IPS-20b (cell line): ENCODE measurements around the gene MAP3K19.
"Not testable (repeated sequence)": the region's sequence is repeated elsewhere in the genome, so short reads cannot be mapped to it uniquely, and the experiment has no call there.

Experiments
- H3K27ac ChIP-seq: one replicate; pipeline ENCODE4 v1.5.1; 2013; ENCODE audit warnings: low read length
- H3K27me3 ChIP-seq: 2 replicates; pipeline ENCODE4 v1.6.1; 2013; ENCODE audit warnings: mild to moderate bottlenecking, low read length, inconsistent platforms; ENCODE audit not compliant: insufficient read depth
- H3K36me3 ChIP-seq: 2 replicates; pipeline ENCODE4 v1.6.1; 2013; ENCODE audit warnings: low read depth, mild to moderate bottlenecking, inconsistent platforms, low read length, moderate library complexity; ENCODE audit not compliant: insufficient read depth
- H3K4me1 ChIP-seq: 2 replicates; pipeline ENCODE4 v1.6.1; 2013; ENCODE audit warnings: mild to moderate bottlenecking, control low read depth, inconsistent platforms, low read length, moderate library complexity; ENCODE audit not compliant: insufficient read depth
- H3K4me3 ChIP-seq: 2 replicates; pipeline ENCODE4 v1.5.1; 2013; ENCODE audit warnings: mild to moderate bottlenecking, low read length, inconsistent platforms
- H3K9ac ChIP-seq: 2 replicates; pipeline ENCODE4 v1.6.1; 2013; ENCODE audit warnings: low read depth, mild to moderate bottlenecking, inconsistent platforms, low read length, moderate library complexity
- H3K9me3 ChIP-seq: 2 replicates; pipeline ENCODE4 v1.6.1; 2013; ENCODE audit warnings: mild to moderate bottlenecking, low read depth, low read length, inconsistent platforms; ENCODE audit not compliant: insufficient read depth

The MAP3K19 gene

GRCh38 chr2:135048122-135048521 is 875 bp upstream of the MAP3K19 start:
- Histone ChIP-seq H3K4me3 (no peak overlapping the region), H3K36me3 (no peaks in the 10 kb centered on the region), H3K27ac (no peak overlapping the region), H3K9me3 (no peaks in the 10 kb centered on the region), H3K4me1 (peaks cover under 1% of the 10 kb centered on the region; the same call in 1 of the 2 replicates), H3K27me3 (no peaks in the 10 kb centered on the region), H3K9ac (no peak overlapping the region)

DNA sequence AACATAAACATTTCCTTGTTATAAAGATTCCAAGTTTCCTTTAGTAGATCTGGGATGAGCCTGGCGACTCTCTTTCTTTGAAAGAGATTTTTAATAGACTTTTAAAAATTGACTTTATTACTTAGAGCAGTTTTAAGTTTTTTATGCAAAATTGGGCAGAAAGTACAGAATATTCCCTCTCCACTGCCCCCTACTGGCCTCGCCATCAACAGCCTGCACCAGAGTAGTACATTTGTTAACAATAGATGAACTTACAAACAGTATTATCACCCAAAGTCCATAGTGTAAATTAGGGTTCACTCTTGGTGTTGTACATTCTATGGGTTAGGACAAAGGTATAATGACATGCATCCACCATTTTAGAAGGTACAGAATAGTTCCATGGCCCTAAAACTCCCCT is 3.9 kb downstream of the MAP3K19 start:
- Histone ChIP-seq H3K9me3 (no peaks in the 10 kb centered on the region), H3K4me3 (no peak overlapping the region), H3K4me1 (no peaks in the 10 kb centered on the region), H3K36me3 (no peaks in the 10 kb centered on the region), H3K27me3 (no peaks in the 10 kb centered on the region), H3K27ac (no peak overlapping the region), H3K9ac (no peak overlapping the region)

GRCh38 chr2:135037831-135038230 is 9.4 kb downstream of the MAP3K19 start:
- Histone ChIP-seq H3K9ac (no peak overlapping the region), H3K4me1 (no peaks in the 10 kb centered on the region), H3K9me3 (no peaks in the 10 kb centered on the region), H3K27ac (no peak overlapping the region), H3K27me3 (no peaks in the 10 kb centered on the region), H3K36me3 (no peaks in the 10 kb centered on the region), H3K4me3 (no peak overlapping the region)

DNA sequence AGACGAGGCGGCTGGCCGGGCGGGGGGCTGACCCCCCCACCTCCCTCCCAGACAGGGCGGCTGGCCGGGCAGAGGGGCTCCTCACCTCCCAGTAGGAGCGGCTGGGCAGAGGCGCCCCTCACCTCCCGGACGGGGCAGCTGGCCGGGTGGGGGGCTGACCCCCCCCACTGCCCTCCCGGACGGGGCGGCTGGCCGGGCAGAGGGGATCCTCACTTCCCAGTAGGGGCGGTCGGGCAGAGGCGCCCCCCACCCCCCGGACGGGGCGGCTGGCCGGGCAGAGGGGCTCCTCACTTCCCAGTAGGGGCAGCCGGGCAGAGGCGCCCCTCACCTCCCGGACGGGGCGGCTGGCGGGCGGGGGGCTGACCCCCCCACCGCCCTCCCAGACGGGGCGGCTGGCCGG is 14.0 kb downstream of the MAP3K19 start:
- not testable (repeated sequence) for H3K4me1 ChIP-seq, H3K4me3 ChIP-seq, H3K36me3 ChIP-seq, H3K27ac ChIP-seq, H3K9ac ChIP-seq, H3K9me3 ChIP-seq, H3K27me3 ChIP-seq

DNA sequence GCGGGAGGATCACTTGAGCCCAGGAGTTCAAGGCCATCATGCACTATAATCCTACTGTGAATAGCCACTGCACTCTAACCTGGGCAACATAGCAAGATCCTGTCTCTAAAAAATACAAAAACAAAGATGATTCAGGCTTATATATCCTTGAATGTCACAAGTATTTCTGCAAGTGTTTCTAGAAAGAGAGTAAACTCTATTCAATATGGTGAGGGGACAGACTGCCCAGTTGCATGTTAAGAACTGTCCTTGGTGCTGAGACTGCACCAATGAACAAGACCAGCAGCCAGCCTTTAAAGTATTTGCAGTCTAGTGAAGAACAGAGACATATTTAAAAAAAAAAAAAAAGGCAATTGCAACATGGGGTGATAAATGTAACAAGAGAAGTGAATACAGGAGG is 16.4 kb downstream of the MAP3K19 start:
- Histone ChIP-seq H3K27ac (no peak overlapping the region), H3K36me3 (no peaks in the 10 kb centered on the region), H3K9me3 (no peaks in the 10 kb centered on the region), H3K4me1 (no peaks in the 10 kb centered on the region), H3K4me3 (no peak overlapping the region), H3K9ac (no peak overlapping the region), H3K27me3 (no peaks in the 10 kb centered on the region)

DNA sequence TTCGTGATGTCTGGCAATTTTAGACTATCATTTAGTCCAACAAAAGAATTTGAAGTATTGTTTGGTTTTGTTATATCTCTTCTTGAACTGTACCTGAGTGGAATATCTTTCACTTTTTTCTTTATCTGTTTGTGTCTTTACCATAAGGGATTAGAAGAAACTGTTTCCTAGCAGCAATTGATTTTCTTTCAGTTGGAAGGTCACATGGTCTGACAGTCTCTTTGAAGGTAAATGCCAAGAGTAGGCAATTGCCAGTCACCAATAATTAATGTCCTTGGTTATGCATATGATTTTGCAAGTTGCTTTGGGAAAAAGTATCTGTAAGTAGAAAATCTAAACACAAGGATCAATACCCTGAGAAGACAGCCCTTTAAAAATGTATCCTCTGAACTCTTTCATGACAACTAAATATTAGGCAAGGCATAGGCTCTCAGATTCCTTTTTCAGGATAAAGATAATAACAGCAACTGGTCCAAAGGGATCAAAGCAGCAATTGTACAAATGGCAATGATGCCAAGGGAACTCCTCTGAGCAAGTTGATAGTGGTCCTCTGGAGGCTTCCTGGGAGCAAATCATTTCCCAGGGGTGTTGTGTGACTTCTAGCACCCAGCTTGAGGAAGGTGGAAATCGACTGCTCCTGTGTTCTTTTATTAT is 17.6 kb downstream of the MAP3K19 start:
- Histone ChIP-seq H3K27me3 (no peaks in the 10 kb centered on the region), H3K36me3 (no peaks in the 10 kb centered on the region), H3K9me3 (no peaks in the 10 kb centered on the region), H3K9ac (no peak overlapping the region), H3K4me3 (no peak overlapping the region), H3K4me1 (no peaks in the 10 kb centered on the region), H3K27ac (no peak overlapping the region)

- Histone ChIP-seq H3K4me3 (no peak overlapping the region), H3K27me3 (no peaks in the 10 kb centered on the region), H3K27ac (no peak overlapping the region), H3K9me3 (no peaks in the 10 kb centered on the region), H3K36me3 (no peaks in the 10 kb centered on the region), H3K9ac (no peak overlapping the region), H3K4me1 (no peaks in the 10 kb centered on the region)
Measured at GRCh38 chr2:135023886-135024485, 23.3 kb downstream of the MAP3K19 start.

GRCh38 chr2:135022952-135023880 is 24.0 kb downstream of the MAP3K19 start:
- H3K4me3 ChIP-seq: no peak overlapping the region
- no peak overlapping the region for H3K9ac ChIP-seq

DNA sequence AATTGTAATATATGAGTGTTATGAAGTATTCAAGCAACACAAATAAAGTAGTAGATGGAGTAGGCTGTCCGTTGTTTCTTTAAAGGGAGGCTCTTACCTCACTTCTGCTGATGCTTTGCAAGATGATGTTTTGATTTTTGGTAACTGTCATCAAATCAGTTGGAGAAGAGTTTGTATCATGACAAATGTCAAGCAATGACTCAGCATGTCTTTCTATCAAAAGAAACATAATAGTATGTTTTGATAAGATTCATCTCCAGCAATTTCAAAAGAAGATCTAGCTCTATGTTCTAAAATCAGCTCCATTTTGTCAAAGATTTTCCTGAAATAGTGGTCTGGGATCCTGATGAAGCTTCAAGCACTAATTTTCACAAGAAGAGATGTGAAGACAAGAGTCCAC is 25.6 kb downstream of the MAP3K19 start:
- H3K27ac ChIP-seq: no peak overlapping the region
- no peaks in the 10 kb centered on the region for H3K36me3 ChIP-seq
- no peaks in the 10 kb centered on the region for H3K27me3 ChIP-seq
- no peak overlapping the region for H3K9ac ChIP-seq
- H3K9me3 ChIP-seq: no peaks in the 10 kb centered on the region
- H3K4me1 ChIP-seq: no peaks in the 10 kb centered on the region
- no peak overlapping the region for H3K4me3 ChIP-seq

More at GRCh38 chr2:135022952-135023880, 24.0 kb downstream of the MAP3K19 start:
- Histone ChIP-seq H3K27me3 (no peaks in the 10 kb centered on the region), H3K36me3 (no peaks in the 10 kb centered on the region), H3K9me3 (no peaks in the 10 kb centered on the region), H3K4me1 (no peaks in the 10 kb centered on the region), H3K27ac (no peak overlapping the region)

- Histone ChIP-seq H3K9me3 (peaks cover 5% of the 10 kb centered on the region; the same call in 1 of the 2 replicates), H3K27me3 (no peaks in the 10 kb centered on the region), H3K36me3 (no peaks in the 10 kb centered on the region), H3K27ac (no peak overlapping the region), H3K9ac (no peak overlapping the region), H3K4me1 (no peaks in the 10 kb centered on the region), H3K4me3 (no peak overlapping the region)
Measured at GRCh38 chr2:135011633-135012032, 35.6 kb downstream of the MAP3K19 start.

GRCh38 chr2:135010200-135010942 is 36.9 kb downstream of the MAP3K19 start:
- H3K27ac ChIP-seq: no peak overlapping the region
- H3K27me3 ChIP-seq: no peaks in the 10 kb centered on the region
- no peaks in the 10 kb centered on the region for H3K9me3 ChIP-seq
- peaks cover 8% of the 10 kb centered on the region; the same call in 1 of the 2 replicates for H3K4me1 ChIP-seq
- H3K4me3 ChIP-seq: no peak overlapping the region
- no peaks in the 10 kb centered on the region for H3K36me3 ChIP-seq
- H3K9ac ChIP-seq: no peak overlapping the region
